Bronchial epithelial cell (primary cell): ENCODE data around the gene DLGAP1. TPM values are rescaled to one million over a fixed set of nuclear protein-coding genes. Genes with fewer than 3 reads are reported as not detected.
"Not testable (repeated sequence)": the region's sequence is repeated elsewhere in the genome, so short reads cannot be mapped to it uniquely, and the experiment has no call there.

Experiments
- DNase-seq: peaks from one replicate; pipeline ENCODE4 v3.0.0-alpha.2; 2010; ENCODE audit warnings: low read depth
- FAIRE-seq: peaks from 2 replicates; lab custom pipeline; 2011; peaks lifted over from hg19 to GRCh38; lab: Jason Lieb, UNC
- H3K27me3 ChIP-seq: 2 replicates; pipeline ENCODE4 v1.5.1; 2011; ENCODE audit warnings: low read length; ENCODE audit not compliant: control insufficient read depth, insufficient read depth
- H3K36me3 ChIP-seq: 2 replicates; pipeline ENCODE4 v1.5.1; 2011; ENCODE audit warnings: low read length; ENCODE audit not compliant: control insufficient read depth, insufficient read depth
- H3K4me3 ChIP-seq: 2 replicates; pipeline ENCODE4 v1.5.1; 2011; ENCODE audit warnings: mild to moderate bottlenecking, low read depth, low read length, control low read depth
- total RNA-seq: library from RNA; depleted of rRNA; stranded (reverse); fragments of >200 nt; gene quantifications from 2 replicates; pipeline ENCODE4 v1.2.1, GENCODE V29; 2014
- TF ChIP-seq, protein P1 (sequence below): IDR thresholded peaks from 2 replicates; pipeline ENCODE4 v1.5.1; 2011; ENCODE audit warnings: mild to moderate bottlenecking, moderate library complexity, low read length, control low read depth, inconsistent platforms; ENCODE audit not compliant: insufficient read depth, severe bottlenecking

DLGAP1 gene
- total RNA-seq, 1 donor from 2014 or later = not detected

DNA sequence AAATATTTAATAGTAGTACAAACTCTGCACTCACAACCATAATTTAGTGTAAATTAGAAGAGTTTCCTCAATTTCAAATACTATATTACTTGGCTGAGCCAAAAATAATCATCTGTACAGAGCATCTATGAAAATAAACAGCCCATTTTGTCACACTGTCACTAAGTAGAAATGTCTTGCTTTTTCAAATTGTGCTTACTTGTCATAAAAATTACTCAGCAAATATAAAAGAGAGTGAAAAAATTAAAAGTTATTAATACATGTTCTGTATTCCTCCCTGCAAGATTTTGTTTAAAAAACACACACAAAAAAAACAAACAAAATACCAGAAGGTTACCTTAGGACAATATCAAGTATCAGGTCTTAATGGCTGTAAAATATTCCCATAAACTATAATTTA, 155.7 kb downstream of the DLGAP1 start:
- Histone ChIP-seq H3K36me3 (no peaks in the 10 kb centered on the region), H3K4me3 (no peak overlapping the region), H3K27me3 (no peaks in the 10 kb centered on the region)
- no peak for DNase-seq
- no peak for FAIRE-seq
- TF ChIP-seq, protein P1, sequence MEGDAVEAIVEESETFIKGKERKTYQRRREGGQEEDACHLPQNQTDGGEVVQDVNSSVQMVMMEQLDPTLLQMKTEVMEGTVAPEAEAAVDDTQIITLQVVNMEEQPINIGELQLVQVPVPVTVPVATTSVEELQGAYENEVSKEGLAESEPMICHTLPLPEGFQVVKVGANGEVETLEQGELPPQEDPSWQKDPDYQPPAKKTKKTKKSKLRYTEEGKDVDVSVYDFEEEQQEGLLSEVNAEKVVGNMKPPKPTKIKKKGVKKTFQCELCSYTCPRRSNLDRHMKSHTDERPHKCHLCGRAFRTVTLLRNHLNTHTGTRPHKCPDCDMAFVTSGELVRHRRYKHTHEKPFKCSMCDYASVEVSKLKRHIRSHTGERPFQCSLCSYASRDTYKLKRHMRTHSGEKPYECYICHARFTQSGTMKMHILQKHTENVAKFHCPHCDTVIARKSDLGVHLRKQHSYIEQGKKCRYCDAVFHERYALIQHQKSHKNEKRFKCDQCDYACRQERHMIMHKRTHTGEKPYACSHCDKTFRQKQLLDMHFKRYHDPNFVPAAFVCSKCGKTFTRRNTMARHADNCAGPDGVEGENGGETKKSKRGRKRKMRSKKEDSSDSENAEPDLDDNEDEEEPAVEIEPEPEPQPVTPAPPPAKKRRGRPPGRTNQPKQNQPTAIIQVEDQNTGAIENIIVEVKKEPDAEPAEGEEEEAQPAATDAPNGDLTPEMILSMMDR = no peak

DNA sequence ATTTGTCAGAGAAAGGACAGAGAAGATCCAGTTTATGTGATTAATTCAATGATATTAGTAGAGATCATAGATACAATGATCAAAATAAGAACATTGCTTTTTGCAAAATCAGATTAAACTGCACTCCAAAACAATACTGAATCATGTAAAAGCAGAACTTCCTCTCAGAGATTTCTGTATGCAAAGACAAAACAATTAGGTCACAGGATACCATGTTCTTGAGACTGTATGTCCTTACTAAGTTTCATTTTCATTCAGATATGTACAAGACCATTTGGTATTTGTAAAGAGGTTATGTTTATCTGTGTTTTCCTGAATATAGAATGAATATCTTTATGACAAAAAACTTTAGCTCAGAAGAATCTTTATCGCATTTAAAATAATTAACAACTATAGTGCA, 161.8 kb downstream of the DLGAP1 start:
- FAIRE-seq (no peak), DNase-seq (no peak)
- TF ChIP-seq, protein P1 = no peak
- Histone ChIP-seq H3K4me3 (no peak overlapping the region), H3K36me3 (no peaks in the 10 kb centered on the region), H3K27me3 (no peaks in the 10 kb centered on the region)

DNA sequence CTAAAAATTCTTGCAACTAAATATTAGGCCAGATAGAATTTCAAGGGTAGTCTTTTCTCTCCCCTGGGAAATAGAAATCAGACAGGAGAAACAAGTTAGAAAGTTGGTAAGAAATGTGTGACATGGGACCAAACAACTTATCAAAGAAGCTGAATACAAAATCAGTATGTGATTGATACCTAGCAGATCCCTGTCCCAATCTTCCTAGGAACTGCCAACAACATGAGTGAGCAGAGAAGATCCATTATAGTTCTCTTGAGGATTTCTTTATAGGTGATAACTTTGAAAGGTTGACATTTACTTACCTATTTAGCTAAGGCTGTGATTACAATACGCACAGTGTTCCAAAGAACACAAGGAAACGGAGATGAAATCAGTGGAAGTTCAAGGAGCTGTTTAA, 162.4 kb downstream of the DLGAP1 start:
- Histone ChIP-seq H3K36me3 (no peaks in the 10 kb centered on the region), H3K4me3 (no peak overlapping the region), H3K27me3 (no peaks in the 10 kb centered on the region)
- no peak for FAIRE-seq
- TF ChIP-seq, protein P1 = no peak
- no peak for DNase-seq

DNA sequence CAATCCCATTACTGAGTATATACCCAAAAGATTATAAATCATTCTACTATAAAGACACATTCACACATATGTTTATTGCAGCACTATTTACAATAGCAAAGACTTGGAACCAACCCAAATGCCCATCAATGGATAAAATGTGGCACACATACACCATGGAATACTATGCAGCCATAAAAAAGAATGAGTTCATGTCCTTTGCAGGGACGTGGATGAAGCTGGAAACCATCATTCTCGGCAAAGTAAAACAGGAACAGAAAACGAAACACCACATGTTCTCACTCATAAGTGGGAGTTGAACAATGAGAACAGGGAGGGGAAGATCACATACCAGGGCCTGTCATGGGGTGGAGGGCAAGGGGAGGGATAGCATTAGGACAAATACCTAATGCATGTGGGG, 167.8 kb downstream of the DLGAP1 start:
- DNase-seq, H3K4me3 ChIP-seq, FAIRE-seq, H3K27me3 ChIP-seq, H3K36me3 ChIP-seq: not testable (repeated sequence)

DNA sequence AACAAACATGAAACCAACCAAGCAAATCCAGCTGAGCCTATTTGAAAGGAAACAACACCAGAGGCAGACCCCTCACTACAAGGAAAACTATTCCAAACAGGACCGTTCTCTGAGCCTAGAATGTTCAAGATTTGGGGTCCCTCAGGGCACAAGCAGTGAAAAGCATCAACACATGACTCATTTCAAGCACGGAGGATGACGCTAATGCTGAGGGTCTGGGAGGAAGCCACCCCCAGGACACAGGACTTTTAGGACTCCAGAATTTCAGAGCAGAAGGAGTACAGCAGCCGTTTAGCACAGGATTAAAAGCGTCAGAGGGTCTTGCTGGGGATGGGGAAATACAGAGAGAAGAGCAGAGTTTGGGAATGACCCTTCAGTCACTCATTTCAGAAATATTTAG, 168.9 kb downstream of the DLGAP1 start:
- no peaks in the 10 kb centered on the region for H3K27me3 ChIP-seq
- DNase-seq (no peak), FAIRE-seq (no peak)
- no peaks in the 10 kb centered on the region for H3K36me3 ChIP-seq
- TF ChIP-seq, protein P1 = no peak
- no peak overlapping the region for H3K4me3 ChIP-seq

DNA sequence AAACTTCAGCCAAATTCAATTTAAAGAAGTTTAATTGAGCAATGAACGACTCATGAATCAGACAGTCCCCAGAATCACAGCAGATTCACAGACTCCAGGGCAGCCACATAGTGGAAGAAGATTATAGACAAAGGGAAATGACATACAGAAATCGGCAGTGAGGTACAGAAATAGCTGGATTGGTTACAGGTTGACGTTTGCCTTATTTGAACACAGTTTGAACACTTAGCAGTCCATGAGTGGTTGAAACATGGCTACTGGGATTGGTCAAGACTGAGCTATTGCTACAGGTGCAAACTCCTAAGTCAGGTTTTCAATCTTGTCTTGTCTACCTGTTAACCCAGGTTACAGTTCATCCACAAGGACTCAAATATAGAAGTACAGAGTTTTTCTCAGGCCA, 169.6 kb downstream of the DLGAP1 start:
- no peaks in the 10 kb centered on the region for H3K27me3 ChIP-seq
- DNase-seq (no peak), FAIRE-seq (no peak)
- TF ChIP-seq, protein P1 = no peak
- H3K4me3 ChIP-seq = no peak overlapping the region
- H3K36me3 ChIP-seq = no peaks in the 10 kb centered on the region
